GM06990 (cell line): Measurements from ENCODE around the gene ITPK1.

ENCODE experiments used
- DNase-seq: peaks from one replicate; pipeline ENCODE4 v3.0.0-alpha.2; 2011; ENCODE audit not compliant: insufficient read length; ENCODE audit errors: extremely low read depth
- H3K27me3 ChIP-seq: replicated peaks from 2 replicates; pipeline ENCODE4 v1.6.0; 2011; ENCODE audit warnings: low read length; ENCODE audit not compliant: control insufficient read depth, insufficient read depth
- H3K36me3 ChIP-seq: 2 replicates; pipeline ENCODE4 v1.5.1; 2011; ENCODE audit warnings: low read length; ENCODE audit not compliant: control insufficient read depth, insufficient read depth
- H3K4me3 ChIP-seq: replicated peaks from 2 replicates; pipeline ENCODE4 v1.5.1; 2011; ENCODE audit warnings: low read depth, mild to moderate bottlenecking, control low read depth, low read length
- TF ChIP-seq, protein P1 (sequence below): IDR thresholded peaks from 2 replicates; pipeline ENCODE4 v1.5.1; 2011; ENCODE audit warnings: low read length, control low read depth, mild to moderate bottlenecking, inconsistent platforms; ENCODE audit not compliant: insufficient read depth, poor library complexity, severe bottlenecking

The ITPK1 gene

DNA sequence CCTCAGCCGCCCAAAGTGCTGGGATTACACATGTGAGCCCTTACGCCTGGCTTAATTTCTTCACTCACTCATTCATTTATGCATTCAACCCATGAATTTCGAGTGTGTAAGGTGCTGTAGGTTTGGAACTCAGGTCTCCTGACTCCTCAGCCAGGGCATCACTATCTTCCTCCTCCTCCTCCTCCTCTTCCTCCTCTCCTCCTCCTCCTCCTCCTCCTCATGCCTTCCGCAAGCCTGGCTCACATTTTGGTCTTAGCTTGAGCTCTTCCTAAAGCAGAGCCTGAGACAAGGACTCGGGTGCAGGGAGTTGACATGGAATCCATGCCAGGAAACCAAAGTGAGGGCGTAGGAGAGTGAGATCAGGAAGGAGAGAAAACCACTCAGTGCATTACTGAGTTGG lies 213.5 kb downstream of the ITPK1 start:
- DNase-seq: no peak
- Histone ChIP-seq H3K36me3 (no peaks in the 10 kb centered on the region), H3K4me3 (no peak overlapping the region), H3K27me3 (no peaks in the 10 kb centered on the region; the same call in 1 of the 2 replicates)
- TF ChIP-seq, protein P1, sequence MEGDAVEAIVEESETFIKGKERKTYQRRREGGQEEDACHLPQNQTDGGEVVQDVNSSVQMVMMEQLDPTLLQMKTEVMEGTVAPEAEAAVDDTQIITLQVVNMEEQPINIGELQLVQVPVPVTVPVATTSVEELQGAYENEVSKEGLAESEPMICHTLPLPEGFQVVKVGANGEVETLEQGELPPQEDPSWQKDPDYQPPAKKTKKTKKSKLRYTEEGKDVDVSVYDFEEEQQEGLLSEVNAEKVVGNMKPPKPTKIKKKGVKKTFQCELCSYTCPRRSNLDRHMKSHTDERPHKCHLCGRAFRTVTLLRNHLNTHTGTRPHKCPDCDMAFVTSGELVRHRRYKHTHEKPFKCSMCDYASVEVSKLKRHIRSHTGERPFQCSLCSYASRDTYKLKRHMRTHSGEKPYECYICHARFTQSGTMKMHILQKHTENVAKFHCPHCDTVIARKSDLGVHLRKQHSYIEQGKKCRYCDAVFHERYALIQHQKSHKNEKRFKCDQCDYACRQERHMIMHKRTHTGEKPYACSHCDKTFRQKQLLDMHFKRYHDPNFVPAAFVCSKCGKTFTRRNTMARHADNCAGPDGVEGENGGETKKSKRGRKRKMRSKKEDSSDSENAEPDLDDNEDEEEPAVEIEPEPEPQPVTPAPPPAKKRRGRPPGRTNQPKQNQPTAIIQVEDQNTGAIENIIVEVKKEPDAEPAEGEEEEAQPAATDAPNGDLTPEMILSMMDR: no peak

DNA sequence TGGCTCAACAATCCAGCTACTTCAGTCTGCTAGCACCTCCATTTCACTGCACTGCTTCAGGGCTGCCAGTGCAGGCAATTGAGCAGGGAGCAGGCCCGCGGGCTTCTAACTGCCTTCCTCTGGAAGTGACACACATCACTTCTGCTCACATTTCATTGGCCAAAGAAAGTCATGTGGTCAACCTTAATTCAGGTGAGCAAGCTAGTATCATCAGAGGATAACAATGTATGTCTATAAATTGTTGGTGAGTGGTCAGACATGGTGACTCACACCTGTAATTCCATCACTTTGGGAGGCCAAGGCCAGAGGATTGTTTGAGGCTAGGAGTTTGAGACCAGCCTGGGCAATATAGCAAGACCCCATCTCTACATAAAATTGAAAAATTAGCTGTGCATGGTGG lies 215.1 kb downstream of the ITPK1 start:
- Histone ChIP-seq H3K27me3 (no peaks in the 10 kb centered on the region; the same call in 1 of the 2 replicates), H3K4me3 (no peak overlapping the region), H3K36me3 (no peaks in the 10 kb centered on the region)
- DNase-seq: no peak
- TF ChIP-seq, protein P1: no peak

DNA sequence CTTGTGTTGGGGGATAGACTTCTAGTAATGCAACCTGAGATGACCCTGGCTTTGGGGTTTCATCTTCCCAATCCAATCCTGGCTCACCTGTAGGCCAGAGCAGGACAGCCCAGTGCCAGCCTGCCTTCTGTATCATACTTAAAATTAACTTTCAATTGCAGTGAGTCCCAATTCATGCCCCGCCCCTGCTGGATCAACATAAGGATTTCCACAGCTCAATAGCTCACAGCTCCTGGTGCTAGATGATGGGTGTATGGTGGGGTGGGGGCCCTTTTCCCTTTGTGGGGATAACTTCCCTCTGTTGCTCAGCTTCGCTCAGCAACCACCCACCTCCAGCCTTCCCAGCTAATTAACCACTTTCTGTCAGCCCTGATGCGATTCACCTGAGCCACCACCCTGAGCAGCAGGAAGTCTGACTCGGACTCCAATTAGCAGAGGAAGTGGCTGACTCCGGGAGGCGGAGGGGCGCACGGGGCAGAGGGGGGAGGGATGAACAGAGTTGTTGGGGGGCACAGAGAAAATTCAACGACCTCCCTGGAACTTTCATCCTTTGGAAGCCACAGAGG lies 217.1 kb downstream of the ITPK1 start:
- H3K36me3 ChIP-seq: no peaks in the 10 kb centered on the region
- peak; percentile 30 for DNase-seq
- no peaks in the 10 kb centered on the region; the same call in 1 of the 2 replicates for H3K27me3 ChIP-seq
- H3K4me3 ChIP-seq: no peak overlapping the region
- TF ChIP-seq, protein P1: no peak

DNA sequence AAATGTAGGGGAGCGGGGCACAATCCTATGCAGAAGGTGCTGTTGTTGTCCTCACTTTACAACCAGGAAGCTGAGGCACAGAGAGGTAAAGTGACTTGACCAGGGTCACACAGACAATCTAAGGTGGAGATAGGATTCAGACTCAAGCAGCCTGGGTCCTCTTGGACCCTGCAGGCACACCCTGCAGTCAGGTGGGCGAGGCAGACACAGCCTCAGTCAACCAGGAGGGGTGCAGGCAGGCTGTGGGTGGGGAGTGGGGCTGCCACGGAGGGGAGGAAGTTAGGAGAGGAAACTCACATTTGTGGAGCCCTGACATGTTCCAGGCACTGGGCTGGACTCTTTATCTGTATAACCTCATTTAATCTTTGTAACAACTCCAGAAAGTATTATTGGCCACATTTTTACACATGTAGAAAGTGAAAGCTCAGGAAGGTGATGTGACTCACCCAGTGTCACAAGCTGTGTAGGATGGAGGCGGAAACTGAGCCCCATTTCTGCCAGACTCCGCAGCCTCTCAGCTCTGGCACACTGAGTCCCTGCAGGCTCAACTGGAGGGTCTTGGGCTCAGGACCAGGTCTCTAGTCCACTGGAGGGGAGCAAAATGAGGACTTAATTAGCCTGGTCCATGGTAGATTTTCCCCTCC lies 217.7 kb downstream of the ITPK1 start:
- Histone ChIP-seq H3K36me3 (no peaks in the 10 kb centered on the region), H3K27me3 (no peaks in the 10 kb centered on the region; the same call in 1 of the 2 replicates), H3K4me3 (no peak overlapping the region)
- DNase-seq: no peak
- TF ChIP-seq, protein P1: no peak

DNA sequence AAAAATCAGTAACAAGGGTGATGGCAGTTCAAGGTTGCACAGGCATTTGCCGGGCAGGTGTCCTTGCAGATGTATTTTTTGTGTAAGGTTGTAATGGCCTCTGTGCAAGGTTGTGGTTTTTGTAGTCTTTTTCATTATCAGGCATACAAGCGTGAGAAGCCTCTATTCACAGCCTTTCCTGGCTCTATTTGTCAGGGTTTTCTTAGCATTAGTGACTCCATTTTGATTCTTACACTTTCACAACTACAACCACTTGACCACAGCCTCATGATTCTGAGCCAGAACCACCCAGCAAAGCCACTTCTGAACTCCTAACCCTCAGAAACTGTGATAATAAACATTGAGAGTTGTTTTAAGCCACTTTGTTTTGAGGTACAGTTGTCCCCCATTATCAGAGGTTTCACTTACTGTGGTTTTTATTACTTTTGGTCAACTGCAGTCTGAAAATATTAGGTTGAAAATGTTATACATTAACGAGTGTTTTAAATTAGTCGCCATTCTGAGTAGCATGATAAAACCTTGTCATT lies 220.3 kb downstream of the ITPK1 start:
- no peaks in the 10 kb centered on the region for H3K36me3 ChIP-seq
- H3K27me3 ChIP-seq: no peaks in the 10 kb centered on the region; the same call in 1 of the 2 replicates
- TF ChIP-seq, protein P1: no peak
- DNase-seq: no peak
- no peak overlapping the region for H3K4me3 ChIP-seq

DNA sequence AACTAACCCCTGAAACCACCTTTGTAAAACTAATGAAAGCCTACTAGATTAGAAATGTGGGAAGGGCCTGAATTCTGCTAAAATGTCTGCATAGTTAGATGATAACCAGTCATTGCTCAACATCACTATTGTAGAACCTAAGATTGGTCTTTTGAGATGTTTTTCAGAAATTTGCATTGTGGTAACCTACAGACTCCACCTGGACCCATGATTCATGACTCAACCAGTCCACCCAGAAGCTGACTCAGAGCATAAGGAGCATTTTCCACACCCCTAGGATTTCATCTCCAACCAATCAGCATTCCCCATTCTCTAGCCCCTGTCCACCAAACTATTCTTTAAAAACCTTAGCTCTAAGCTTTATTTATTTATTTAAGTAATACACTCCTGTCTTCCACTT lies 223.1 kb downstream of the ITPK1 start:
- H3K27me3 ChIP-seq: no peaks in the 10 kb centered on the region; the same call in 1 of the 2 replicates
- no peak for DNase-seq
- TF ChIP-seq, protein P1: no peak

More for the DNA sequence above, 223.1 kb downstream of the ITPK1 start:
- Histone ChIP-seq H3K4me3 (no peak overlapping the region), H3K36me3 (no peaks in the 10 kb centered on the region)
